Osteocyte (in vitro differentiated cells): ENCODE results near the gene LRRC63. TPM values are rescaled to one million over a fixed set of nuclear protein-coding genes. Genes with fewer than 3 reads are reported as not detected.

ENCODE experiments used
- DNase-seq: peaks from one replicate; pipeline ENCODE4 v3.0.0; 2021; ENCODE audit warnings: mixed read lengths; ENCODE audit not compliant: unreplicated experiment; ENCODE audit errors: extremely low spot score
- H3K27ac Mint-ChIP-seq: one replicate; pipeline ENCODE4 v1.8.0; 2021; ENCODE audit warnings: mild to moderate bottlenecking, mixed read lengths; ENCODE audit not compliant: unreplicated experiment
- H3K27me3 Mint-ChIP-seq: one replicate; pipeline ENCODE4 v1.8.0; 2021; ENCODE audit warnings: mixed read lengths; ENCODE audit not compliant: unreplicated experiment
- H3K36me3 Mint-ChIP-seq: one replicate; pipeline ENCODE4 v1.8.0; 2021; ENCODE audit warnings: mixed read lengths; ENCODE audit not compliant: unreplicated experiment
- H3K4me1 Mint-ChIP-seq: one replicate; pipeline ENCODE4 v1.8.0; 2021; ENCODE audit warnings: mixed read lengths; ENCODE audit not compliant: unreplicated experiment
- H3K4me3 Mint-ChIP-seq: one replicate; pipeline ENCODE4 v1.8.0; 2021; ENCODE audit warnings: mild to moderate bottlenecking, moderate library complexity, mixed read lengths; ENCODE audit not compliant: unreplicated experiment
- H3K9me3 Mint-ChIP-seq: one replicate; pipeline ENCODE4 v1.8.0; 2021; ENCODE audit warnings: mixed read lengths; ENCODE audit not compliant: unreplicated experiment
- total RNA-seq: library from RNA; stranded (reverse); gene quantifications from 2 replicates; pipeline ENCODE4 v1.2.1, GENCODE V29; 2021
- TF ChIP-seq, protein P1 (sequence below): fragments of 200-600 bp; sonication (generic); IDR thresholded peaks from 2 replicates; pipeline ENCODE4 v1.5.0; 2021; ENCODE audit warnings: antibody characterized with exemption, mild to moderate bottlenecking, moderate library complexity

Gene LRRC63
- total RNA-seq, 1 donor from 2014 or later, result not detected

DNA sequence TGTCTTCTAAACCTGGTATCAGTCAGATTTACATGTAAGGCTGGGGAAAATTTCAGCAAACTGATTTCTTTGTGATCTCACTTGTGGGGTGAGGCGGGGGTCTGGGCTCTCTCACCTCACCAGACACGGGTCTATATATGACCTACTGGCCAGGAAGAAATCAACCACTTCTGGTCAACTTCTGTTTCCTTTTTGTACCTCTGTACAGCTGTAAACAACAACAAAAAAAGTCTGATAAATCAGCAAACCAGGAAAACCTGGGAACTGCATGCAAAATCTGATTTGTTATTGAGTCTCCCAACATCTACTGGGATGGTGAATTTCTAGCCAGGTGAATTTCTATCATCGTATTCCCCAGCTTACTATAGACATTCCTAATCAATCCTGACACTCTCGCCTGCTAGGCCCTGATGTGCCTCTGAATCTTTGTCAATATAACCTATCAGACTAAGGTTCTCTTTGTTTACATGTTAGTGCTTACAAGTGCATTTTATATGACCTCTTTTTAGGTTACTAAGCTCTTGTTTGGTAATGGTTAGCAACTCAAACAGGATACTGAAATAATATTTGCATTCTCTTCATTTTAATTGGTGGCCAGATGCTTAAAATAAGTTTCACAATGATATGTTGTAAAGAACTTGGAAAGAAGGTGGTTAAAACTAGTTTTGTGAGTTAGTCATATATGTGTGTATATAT, 77.7 kb downstream of the LRRC63 start:
- H3K4me1 Mint-ChIP-seq, result no peaks in the 10 kb centered on the region
- H3K9me3 Mint-ChIP-seq, result no peaks in the 10 kb centered on the region
- H3K27me3 Mint-ChIP-seq, result peaks cover 2% of the 10 kb centered on the region
- no peak overlapping the region for H3K4me3 Mint-ChIP-seq
- TF ChIP-seq, protein P1, sequence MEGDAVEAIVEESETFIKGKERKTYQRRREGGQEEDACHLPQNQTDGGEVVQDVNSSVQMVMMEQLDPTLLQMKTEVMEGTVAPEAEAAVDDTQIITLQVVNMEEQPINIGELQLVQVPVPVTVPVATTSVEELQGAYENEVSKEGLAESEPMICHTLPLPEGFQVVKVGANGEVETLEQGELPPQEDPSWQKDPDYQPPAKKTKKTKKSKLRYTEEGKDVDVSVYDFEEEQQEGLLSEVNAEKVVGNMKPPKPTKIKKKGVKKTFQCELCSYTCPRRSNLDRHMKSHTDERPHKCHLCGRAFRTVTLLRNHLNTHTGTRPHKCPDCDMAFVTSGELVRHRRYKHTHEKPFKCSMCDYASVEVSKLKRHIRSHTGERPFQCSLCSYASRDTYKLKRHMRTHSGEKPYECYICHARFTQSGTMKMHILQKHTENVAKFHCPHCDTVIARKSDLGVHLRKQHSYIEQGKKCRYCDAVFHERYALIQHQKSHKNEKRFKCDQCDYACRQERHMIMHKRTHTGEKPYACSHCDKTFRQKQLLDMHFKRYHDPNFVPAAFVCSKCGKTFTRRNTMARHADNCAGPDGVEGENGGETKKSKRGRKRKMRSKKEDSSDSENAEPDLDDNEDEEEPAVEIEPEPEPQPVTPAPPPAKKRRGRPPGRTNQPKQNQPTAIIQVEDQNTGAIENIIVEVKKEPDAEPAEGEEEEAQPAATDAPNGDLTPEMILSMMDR, result no peak
- no peak for DNase-seq
- no peaks in the 10 kb centered on the region for H3K36me3 Mint-ChIP-seq
- no peak overlapping the region for H3K27ac Mint-ChIP-seq

DNA sequence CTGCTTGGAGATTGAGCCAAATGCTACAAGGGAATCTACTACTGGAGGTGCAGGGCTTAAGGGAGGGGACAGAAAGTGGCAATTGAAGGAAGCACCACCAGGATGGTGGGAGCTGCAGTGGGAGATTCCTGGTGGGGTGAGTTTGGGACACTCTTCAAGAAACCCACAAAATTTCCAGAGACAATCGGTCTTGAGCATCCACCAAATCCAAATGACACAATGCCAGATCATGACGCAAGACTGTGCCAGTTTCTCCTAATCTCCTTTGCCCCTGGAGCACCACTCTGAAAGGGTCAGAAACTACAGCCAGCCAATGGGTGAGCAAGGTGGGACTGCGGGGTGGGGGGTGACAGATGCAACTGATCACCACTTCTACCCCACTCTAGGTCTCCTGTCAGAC, 78.7 kb downstream of the LRRC63 start:
- H3K27me3 Mint-ChIP-seq, result peaks cover 2% of the 10 kb centered on the region
- H3K9me3 Mint-ChIP-seq, result no peaks in the 10 kb centered on the region
- H3K36me3 Mint-ChIP-seq, result no peaks in the 10 kb centered on the region
- no peak overlapping the region for H3K27ac Mint-ChIP-seq
- no peak overlapping the region for H3K4me3 Mint-ChIP-seq
- DNase-seq, result no peak
- H3K4me1 Mint-ChIP-seq, result peaks cover 4% of the 10 kb centered on the region
- TF ChIP-seq, protein P1, result no peak

DNA sequence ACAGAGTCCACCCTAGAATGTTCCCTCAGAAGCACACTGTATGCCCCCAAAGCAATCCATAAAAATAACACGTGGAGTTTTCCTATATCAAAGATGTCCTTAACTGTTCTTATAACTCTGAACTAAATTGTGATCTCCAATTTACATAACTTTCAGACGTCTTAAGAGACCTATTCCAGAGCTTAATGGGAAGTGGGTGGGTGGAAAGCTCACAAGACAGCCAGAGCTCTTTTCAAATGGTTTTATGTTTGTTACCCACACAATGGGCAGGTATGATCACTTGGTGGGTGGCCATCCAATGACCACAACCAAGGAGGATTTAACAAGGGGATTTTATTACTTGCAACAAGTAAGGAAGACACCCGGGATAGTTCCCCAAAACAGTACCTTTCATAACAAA, 81.7 kb downstream of the LRRC63 start:
- no peaks in the 10 kb centered on the region for H3K9me3 Mint-ChIP-seq
- DNase-seq, result no peak
- TF ChIP-seq, protein P1, result no peak
- no peak overlapping the region for H3K27ac Mint-ChIP-seq
- no peaks in the 10 kb centered on the region for H3K36me3 Mint-ChIP-seq
- peaks cover 2% of the 10 kb centered on the region for H3K27me3 Mint-ChIP-seq
- peaks cover 30% of the 10 kb centered on the region for H3K4me1 Mint-ChIP-seq
- no peak overlapping the region for H3K4me3 Mint-ChIP-seq

DNA sequence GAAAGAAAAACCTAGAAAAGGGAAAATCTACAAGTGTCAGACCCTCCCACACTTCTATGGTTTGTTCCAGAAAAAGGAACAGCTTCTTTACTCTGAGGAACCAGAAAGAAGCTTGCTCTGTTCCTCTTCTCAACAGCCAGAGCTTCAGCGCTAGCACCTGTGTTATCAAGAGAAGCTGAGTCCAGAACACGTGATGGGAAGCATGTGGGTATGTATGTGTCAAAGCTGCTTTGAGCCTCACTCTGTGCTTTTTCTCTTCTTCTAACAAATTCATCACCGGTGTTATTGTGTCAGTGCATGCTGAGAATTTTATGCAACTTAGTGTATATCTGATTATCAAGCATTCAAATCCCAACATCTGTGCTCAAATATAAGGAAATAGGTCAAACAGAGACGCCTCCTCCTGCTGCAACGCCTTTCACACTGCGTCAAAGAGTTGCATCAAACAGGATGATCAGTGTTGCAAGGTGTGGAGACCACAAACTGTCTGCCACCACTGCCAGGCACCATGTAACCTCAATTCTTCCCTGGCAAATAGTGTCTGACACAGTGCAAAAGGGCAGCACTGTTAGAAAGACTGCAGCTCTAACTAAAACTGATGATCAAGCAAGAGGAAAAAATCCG, 83.9 kb downstream of the LRRC63 start:
- H3K27me3 Mint-ChIP-seq, result peaks cover 2% of the 10 kb centered on the region

More for the DNA sequence above, 83.9 kb downstream of the LRRC63 start:
- H3K9me3 Mint-ChIP-seq, result peaks cover 12% of the 10 kb centered on the region
- H3K36me3 Mint-ChIP-seq, result peaks cover 3% of the 10 kb centered on the region
- TF ChIP-seq, protein P1, result no peak
- no peak for DNase-seq
- peak overlapping the region; percentile 85 for H3K27ac Mint-ChIP-seq
- H3K4me1 Mint-ChIP-seq, result peaks cover 41% of the 10 kb centered on the region
- H3K4me3 Mint-ChIP-seq, result no peak overlapping the region
